ENCODE results near the gene PRAMEF15.
A peak's percentile ranks its signal among the peaks of the same experiment; 100 is the strongest.
"Not testable (repeated sequence)": the region's sequence is repeated elsewhere in the genome, so short reads cannot be mapped to it uniquely, and the experiment has no call there.

Gene PRAMEF15

DNA sequence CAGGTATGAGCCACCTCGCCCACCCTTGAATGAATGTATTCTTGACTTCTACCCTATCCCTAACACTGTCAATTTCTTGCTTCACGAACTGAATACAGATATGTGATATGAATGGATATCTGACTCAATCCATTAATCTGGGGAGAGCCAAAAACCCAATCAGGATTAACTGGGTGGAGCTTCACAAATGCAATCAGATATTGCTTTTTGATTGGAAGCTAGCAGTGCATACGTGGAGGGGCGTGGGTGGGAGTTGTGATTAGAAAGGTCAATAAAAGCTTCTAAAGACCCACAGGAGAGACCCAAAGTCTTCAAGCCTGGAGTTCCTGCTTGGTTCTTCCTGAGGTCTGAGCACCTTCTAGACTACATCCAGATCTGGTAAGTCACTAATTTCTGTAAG, at the start of gene PRAMEF15:
Gene PRAMEF15, plus strand, starts transcription at position 301 of the 400 bp plus-strand sequence. CDS start 2,827 bp downstream, outside the sequence.
- not testable (repeated sequence) for DNase-seq

DNA sequence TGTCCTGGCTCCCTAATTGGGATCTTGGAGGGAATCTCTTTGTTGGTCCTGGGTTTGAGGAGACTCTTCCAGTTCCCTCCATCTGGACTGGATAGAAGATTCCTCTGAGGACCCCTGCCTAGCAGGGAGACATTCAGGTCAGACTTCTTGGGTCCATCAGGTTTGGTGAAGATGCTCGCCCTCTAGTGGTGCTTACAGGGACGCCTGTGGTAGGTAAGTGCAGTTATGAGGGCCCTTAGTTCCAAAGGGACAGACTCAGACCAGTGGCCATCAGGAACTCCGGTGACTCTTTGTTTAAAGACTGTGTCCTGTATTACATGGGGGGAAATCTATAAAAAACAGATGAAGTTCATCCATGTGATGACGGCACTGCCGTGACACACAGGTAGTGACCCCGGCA, 38.4 kb upstream of the PRAMEF15 start:
- DNase-seq, result not testable (repeated sequence)

DNA sequence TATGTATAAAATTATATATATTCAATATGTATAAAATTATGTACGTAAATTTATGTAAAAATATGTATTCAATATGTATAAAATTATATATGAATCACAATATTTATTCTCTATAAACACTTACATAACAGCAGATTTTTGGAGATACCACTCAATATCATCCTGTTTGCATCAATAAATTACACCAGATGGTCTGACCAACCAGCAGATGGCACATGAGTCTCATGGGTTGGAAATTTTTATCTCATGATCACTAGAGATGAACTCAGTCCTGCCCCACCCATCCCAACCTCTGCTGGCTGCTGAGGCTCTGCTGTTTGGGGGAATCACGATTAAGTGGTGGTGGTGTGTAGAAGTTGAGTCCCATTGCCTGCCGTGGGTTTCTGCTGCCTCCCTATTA, 35.8 kb upstream of the PRAMEF15 start:
- DNase-seq, result not testable (repeated sequence)

DNA sequence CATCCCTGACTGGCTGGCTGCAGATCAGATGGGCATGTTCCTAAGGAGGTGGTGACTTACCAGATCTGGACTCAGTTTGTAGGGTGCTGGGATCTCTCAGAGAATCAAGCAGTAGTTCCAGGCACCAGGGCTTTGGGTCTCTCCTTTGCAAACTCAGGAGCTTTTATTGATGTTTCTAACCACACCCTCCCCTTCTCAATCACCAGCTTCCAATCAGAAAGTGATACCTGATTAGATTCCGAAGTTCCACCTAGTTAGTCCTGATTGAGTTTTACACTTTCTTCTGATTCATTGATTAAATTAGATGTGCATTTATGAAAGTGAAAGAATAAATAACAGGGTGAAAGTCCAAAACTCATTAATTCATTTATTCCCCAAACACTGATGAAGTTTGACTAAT, 30.3 kb upstream of the PRAMEF15 start, which contains the start of gene PRAMEF8:
Gene PRAMEF8, minus strand, starts transcription at position 101 of the 400 bp plus-strand sequence. CDS start 1,046 bp downstream, outside the sequence.
- not testable (repeated sequence) for DNase-seq

DNA sequence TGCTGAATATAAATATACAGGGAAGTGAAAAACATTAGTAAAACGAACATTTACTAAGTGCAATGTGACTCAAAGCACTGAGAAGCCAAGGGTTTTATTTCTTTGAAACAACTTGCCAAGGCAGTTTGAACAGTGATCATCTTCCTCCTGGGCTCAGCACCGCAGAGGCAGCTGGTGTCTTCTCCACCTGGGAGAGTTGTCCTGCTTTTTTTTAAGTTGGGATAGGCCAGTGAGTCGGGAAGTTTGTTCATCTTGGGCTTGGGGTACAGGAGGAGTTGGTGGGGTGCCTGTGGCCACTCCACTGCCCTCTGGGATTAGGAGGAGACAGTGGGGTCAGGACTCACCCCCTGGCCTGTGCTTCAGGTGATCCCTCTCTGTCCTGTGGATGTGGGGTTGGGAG, 26.4 kb upstream of the PRAMEF15 start:
- DNase-seq, result not testable (repeated sequence)

DNA sequence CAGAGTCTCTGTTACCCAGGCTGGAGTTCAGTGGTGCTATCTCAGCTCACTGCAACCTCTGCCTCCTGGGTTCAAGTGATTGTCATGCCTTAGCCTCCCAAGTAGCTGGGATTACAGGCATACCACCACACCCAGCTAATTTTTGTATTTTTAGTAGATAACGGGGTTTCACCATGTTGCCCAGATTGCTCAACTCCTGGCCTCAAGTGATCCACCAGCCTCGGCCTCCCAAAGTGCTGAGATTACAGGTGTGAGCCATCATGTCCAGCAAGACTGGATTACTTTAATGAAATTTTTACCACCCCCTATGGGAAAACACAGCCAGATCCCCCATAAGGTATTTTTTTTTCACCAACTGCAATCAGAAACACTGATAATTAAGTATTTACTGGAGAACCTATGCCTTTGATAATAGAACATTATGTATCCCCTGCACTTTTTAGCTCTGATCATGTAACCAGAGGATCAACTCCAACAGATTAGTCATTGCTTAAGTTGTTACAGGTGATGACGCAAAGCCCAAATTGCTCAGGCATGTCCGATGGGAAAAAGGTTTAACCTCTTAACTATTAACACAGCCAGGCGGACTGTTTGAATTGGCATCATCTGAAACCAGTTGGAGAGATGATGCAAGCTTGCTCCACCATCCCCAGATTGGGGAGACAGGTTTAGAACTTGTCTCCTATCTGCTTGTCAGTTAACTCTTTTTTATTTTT, 18.0 kb upstream of the PRAMEF15 start:
- DNase-seq, result not testable (repeated sequence)

DNA sequence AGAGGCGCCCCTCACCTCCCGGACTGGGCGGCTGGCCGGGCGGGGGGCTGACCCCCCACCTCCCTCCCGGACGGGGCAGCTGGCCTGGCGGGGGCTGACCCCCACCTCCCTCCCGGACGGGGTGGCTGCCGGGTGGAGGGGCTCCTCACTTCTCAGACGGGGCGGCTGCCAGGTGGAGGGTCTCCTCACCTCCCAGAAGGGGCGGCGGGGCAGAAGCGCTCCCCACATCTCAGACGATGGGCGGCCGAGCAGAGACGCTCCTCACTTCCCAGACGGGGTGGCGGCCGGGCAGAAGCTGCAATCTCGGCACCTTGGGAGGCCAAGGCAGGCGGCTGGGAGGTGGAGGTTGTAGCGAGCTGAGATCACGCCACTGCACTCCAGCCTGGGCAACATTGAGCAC, 16.7 kb upstream of the PRAMEF15 start:
- not testable (repeated sequence) for DNase-seq

DNA sequence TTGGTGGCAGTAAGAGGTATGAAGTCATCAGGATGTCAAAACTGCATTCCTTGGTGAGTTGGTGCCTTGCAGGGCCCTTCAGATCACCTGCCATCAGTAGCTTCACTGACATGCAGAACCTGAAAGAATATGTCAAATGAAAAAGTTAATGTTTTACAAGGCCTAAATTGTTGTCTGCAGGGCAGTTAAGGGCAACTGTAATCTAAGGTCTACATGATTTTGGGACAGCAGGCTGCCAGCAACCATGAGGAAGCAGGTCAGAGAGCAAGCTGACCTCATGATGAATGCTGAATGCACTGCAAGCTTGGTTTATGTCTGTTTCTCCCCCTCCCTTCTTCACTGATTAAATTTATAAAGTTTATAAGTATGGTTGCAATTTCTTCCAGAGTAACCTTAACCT, 13.2 kb upstream of the PRAMEF15 start:
- DNase-seq, result not testable (repeated sequence)

DNA sequence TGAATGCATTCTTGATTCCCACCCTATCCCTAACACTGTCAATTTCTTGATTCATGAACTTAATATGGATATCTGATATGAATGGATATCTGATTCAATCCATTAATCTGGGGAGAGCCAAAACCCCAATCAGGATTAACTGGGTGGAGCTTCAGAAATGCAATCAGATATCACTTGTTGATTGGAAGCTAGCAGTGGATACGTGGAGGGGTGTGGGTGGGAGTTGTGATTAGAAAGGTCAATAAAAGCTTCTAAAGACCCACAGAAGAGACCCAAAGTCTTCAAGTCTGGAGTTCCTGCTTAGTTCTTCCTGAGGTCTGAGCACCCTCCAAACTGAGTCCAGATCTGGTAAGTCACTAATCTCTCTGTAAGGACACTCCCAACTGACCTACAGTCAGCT, 12.1 kb upstream of the PRAMEF15 start, which contains the start of gene PRAMEF33:
Gene PRAMEF33, plus strand, starts transcription at position 301 of the 400 bp plus-strand sequence. CDS start 2,416 bp downstream, outside the sequence.
- not testable (repeated sequence) for DNase-seq

DNA sequence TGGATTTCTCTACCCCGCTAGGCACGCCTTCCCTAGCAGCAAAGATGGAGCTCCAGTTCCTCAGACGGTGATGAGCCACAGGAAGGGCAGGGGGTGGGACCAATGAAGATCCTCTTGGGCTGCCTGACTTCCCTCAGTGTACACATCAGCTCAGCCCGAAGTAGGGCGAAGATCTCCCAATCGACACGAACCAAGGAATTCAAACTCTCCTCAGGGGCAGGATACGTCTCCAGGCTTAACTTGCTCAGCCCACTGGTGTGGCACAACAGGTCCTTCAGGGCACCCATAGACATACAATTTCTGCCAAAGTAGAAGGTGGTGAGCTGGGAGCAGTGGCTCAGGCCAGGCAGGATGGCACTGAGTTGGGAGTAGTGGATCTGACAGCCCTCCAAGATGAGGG, 27.1 kb downstream of the PRAMEF15 start:
- DNase-seq, result not testable (repeated sequence)

DNA sequence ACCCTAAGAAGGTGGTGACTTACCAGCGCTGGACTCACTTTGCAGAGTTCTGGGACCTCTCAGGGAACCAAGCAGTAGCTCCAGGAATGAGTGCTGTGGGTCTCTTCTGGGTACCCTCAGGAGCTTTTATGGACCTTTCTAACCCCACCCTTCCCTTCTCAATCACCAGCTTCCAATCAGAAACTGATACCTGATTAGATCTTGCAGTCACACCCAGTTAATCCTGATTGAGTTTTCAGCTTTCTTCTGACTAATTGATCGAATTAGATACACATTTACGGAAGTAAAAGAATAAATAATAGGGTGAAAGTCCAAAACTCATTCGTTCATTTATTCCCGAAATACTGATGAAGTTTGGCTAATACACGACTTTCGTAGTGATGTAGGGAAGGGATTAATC, 31.7 kb downstream of the PRAMEF15 start, which contains the start of gene PRAMEF14:
Gene PRAMEF14, minus strand, starts transcription at position 101 of the 400 bp plus-strand sequence. CDS start 1,820 bp downstream, outside the sequence.
- not testable (repeated sequence) for DNase-seq

DNA sequence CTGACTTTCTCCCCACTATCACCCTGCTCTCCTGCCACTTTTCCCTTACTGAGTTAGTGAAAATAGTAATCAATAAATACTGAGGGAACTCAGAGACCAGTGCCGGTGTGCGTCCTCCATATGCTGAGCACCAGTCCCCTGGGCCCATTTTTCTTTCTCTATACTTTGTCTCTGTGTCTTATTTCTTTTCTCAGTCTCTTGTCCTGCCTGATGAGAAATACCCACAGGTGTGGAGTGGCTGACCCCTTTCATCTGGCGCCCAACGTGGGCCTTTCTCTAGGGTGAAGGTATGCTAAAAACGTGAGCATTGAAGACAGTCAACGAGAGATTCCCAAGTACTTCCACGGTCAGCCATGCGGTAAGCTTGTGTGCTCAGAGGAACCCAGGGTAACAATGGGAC, 38.1 kb downstream of the PRAMEF15 start:
- peak; percentile 11 for DNase-seq

DNA sequence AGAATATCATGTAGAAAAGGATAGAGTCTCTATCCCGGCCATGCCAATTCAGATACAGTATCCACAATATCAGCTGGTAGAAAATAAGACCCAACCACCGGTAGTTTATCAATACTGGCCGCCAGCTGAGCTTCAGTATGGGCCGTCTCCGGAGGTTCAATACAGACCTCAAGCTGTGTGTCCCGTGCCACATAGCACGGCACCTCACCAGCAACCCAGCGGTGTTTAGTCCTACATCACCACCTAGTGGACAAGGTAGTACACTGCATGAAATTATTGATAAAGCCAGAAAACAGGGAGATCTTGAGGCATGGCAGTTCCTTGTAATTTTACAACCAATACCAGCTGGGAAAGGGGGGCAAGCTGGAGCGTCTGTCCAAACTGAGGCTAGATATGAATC, 39.1 kb downstream of the PRAMEF15 start:
- DNase-seq, result not testable (repeated sequence)

DNA sequence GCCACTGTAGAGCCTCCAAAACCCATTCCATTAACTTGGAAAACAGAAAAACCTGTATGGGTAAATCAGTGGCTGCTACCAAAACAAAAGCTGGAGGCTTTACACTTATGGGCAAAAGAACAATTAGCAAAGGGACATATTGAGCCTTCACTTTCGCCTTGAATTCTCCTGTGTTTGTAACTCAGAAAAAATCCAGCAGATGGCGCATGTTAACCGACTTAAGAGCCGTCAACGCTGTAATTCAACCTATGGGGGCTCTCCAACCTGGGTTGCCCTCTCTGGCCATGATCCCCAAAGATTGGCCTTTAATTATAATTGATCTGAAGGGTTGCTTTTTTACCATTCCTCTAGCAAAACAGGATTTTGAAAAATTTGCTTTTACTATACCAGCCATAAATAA, 41.4 kb downstream of the PRAMEF15 start:
- peak; percentile 20 for DNase-seq

DNA sequence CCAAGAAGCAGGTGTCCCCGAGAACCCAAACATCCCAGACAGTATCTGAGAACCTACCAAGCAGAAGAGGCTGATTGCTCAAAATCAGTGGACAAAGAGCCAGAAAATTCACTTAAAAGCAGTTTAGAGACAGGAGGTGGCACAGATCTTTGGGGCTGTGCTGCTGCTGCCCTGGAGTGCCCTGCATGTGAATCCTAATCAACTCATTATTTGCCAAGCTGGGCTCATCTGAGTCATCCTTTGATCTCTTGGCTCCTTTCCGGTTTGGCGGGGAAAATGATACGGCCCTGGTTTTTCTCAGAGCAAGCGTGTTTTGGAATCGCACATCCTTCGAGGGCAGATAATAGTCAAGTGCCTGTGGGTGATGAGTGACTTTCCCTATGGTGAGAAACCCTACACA, 47.0 kb downstream of the PRAMEF15 start:
- DNase-seq, result not testable (repeated sequence)

DNA sequence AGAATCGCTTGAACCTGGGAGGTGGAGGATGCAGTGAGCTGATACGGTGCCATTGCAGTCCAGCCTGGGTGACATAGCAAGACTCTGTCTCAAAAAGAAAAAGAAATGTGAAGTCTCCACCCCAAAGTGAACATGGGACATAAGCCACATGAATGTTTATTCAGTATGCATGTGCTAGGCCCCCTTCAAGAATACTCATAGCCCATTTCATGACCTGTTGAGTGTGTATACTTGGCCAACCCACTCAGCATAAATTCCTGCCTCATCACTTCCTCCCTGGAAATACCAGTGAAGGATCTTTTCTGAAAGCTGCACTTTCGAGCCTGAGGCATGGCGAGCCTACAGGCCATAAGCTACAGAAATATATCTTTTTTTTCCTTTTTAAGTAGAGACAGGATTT, 49.5 kb downstream of the PRAMEF15 start:
- DNase-seq, result not testable (repeated sequence)

DNA sequence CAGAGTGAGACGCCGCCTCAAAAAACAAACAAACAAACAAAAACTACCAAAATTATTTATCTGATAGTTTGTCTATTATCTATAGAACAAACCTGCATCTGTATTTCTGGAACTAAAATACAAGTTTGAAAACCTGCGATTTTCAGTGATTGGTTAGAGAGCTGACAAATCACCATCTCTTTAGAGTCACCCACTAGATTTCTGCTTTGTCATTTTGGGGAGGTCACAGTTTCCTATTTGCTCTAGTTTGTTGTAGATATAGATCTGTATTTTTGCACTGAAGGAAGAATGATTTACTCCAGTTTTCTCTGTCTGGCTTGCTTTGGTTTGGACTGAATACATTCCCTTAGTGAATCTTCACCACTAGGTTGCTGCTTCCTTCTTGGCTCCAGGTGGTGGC, 51.2 kb downstream of the PRAMEF15 start:
- DNase-seq, result not testable (repeated sequence)

DNA sequence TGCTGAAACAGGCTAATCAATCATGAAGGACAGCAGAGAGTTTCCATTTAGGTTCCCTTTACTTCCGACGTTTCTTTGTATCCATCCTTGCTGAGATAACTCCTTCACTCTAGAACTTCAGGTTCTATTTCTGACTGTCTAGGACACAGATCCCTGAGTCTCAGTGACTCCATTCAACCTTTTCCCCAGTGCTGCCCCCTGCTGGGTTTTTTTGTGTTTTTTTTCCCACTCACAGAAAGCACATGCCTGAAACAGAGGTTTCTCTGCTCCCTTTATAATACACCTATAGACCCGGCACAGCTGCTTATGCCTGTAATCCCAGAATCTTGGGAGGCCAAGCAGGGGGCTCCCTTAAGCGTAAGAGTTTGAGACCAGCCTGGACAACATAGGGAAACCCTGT, 53.2 kb downstream of the PRAMEF15 start:
- DNase-seq, result peak; percentile 57

All from activated CD4-positive, alpha-beta T cell treated with anti-CD3 and anti-CD28 coated beads for 48 hours (primary cell).